WTC11 (cell line): ENCODE data around the gene SENP8. TPM values are rescaled to one million over a fixed set of nuclear protein-coding genes. Genes with fewer than 3 reads are reported as not detected.

ENCODE experiments used
- ATAC-seq: fragments of 200-7000 bp; cut with Tn5 transposase; 2 replicates; pipeline ENCODE4 v1.10.0; 2021; ENCODE audit warnings: mild to moderate bottlenecking, moderate library complexity
- CTCF ChIA-PET: fragments of 300-600 bp; sonication (Branson Sonifier 250); formaldehyde crosslinking; loops from one replicate; lab custom pipeline; 2021; ENCODE audit warnings: antibody characterized with exemption; lab: Charles Lee
- POLR2A ChIA-PET: fragments of 350-600 bp; sonication (Branson Sonifier 250); formaldehyde crosslinking; loops from one replicate; lab custom pipeline; 2021; ENCODE audit warnings: antibody characterized with exemption; lab: Charles Lee
- DNase-seq: peaks from one replicate; pipeline ENCODE4 v3.0.0; 2021; ENCODE audit warnings: low spot score
- H3K27ac Mint-ChIP-seq: 2 replicates; pipeline ENCODE4 v1.8.0; 2021; ENCODE audit warnings: mixed read lengths
- H3K27me3 Mint-ChIP-seq: 2 replicates; pipeline ENCODE4 v1.8.0; 2021; ENCODE audit warnings: low read depth, mild to moderate bottlenecking, moderate library complexity, mixed read lengths
- H3K36me3 Mint-ChIP-seq: 2 replicates; pipeline ENCODE4 v1.8.0; 2021; ENCODE audit warnings: mixed read lengths
- H3K4me1 Mint-ChIP-seq: 2 replicates; pipeline ENCODE4 v1.8.0; 2022; ENCODE audit warnings: mixed read lengths
- H3K4me3 Mint-ChIP-seq: 2 replicates; pipeline ENCODE4 v1.8.0; 2021; ENCODE audit warnings: mild to moderate bottlenecking, moderate library complexity, mixed read lengths
- H3K9me3 Mint-ChIP-seq: 2 replicates; pipeline ENCODE4 v1.8.0; 2021; ENCODE audit warnings: mixed read lengths
- AR ChIP-seq: fragments of 250-450 bp; sonication (Bioruptor Pico); IDR thresholded peaks from 2 replicates; pipeline ENCODE4 v1.9.0; 2021; ENCODE audit warnings: mild to moderate bottlenecking
- CBFB ChIP-seq: sonication (generic); formaldehyde crosslinking; IDR thresholded peaks from 2 replicates; pipeline ENCODE4 v1.8.1; 2022; ENCODE audit warnings: mild to moderate bottlenecking, low read depth, missing genetic modification reagents
- CDX4 ChIP-seq: fragments of 250-450 bp; sonication (Bioruptor Pico); IDR thresholded peaks from 2 replicates; pipeline ENCODE4 v1.9.0; 2021; ENCODE audit warnings: moderate library complexity, mild to moderate bottlenecking, inconsistent platforms, borderline replicate concordance
- E2F5 ChIP-seq: sonication (generic); formaldehyde crosslinking; IDR thresholded peaks from 2 replicates; pipeline ENCODE4 v1.8.1; 2022; ENCODE audit warnings: mild to moderate bottlenecking, moderate library complexity, missing genetic modification reagents
- ESRRA ChIP-seq: sonication (generic); formaldehyde crosslinking; IDR thresholded peaks from 2 replicates; pipeline ENCODE4 v1.8.1; 2022; ENCODE audit warnings: mild to moderate bottlenecking, missing genetic modification reagents, borderline replicate concordance
- GRHL2 ChIP-seq: fragments of 250-450 bp; sonication (Bioruptor Pico); IDR thresholded peaks from 2 replicates; pipeline ENCODE4 v1.8.0; 2022; ENCODE audit warnings: mild to moderate bottlenecking, moderate library complexity; ENCODE audit not compliant: insufficient replicate concordance, severe bottlenecking
- JAZF1 ChIP-seq: fragments of 250-450 bp; sonication (Bioruptor Pico); IDR thresholded peaks from 2 replicates; pipeline ENCODE4 v1.9.0; 2021; ENCODE audit warnings: moderate library complexity, mild to moderate bottlenecking, inconsistent platforms
- MXD4 ChIP-seq: fragments of 250-450 bp; sonication (Bioruptor Pico); IDR thresholded peaks from 2 replicates; pipeline ENCODE4 v1.8.0; 2021; ENCODE audit warnings: mild to moderate bottlenecking, moderate library complexity, borderline replicate concordance
- NFATC4 ChIP-seq: fragments of 250-450 bp; sonication (Bioruptor Pico); IDR thresholded peaks from 2 replicates; pipeline ENCODE4 v1.9.0; 2021; ENCODE audit warnings: mild to moderate bottlenecking
- PREB ChIP-seq: sonication (generic); formaldehyde crosslinking; IDR thresholded peaks from 2 replicates; pipeline ENCODE4 v1.8.1; 2022; ENCODE audit warnings: mild to moderate bottlenecking, missing genetic modification reagents, moderate library complexity, borderline replicate concordance
- TEAD1 ChIP-seq: sonication (generic); formaldehyde crosslinking; IDR thresholded peaks from 2 replicates; pipeline ENCODE4 v1.8.0; 2022; ENCODE audit warnings: mild to moderate bottlenecking, missing genetic modification reagents
- USF1 ChIP-seq: sonication (generic); formaldehyde crosslinking; IDR thresholded peaks from 2 replicates; pipeline ENCODE4 v1.8.0; 2022; ENCODE audit warnings: mild to moderate bottlenecking, missing genetic modification reagents
- ZNF138 ChIP-seq: sonication (generic); formaldehyde crosslinking; conservative IDR thresholded peaks from 2 replicates; pipeline ENCODE4 v1.8.1; 2022; ENCODE audit warnings: mild to moderate bottlenecking, moderate library complexity, missing genetic modification reagents
- ZNF512 ChIP-seq: sonication (generic); formaldehyde crosslinking; IDR thresholded peaks from 2 replicates; pipeline ENCODE4 v1.8.1; 2022; ENCODE audit warnings: missing genetic modification reagents, borderline replicate concordance
- total RNA-seq: library from RNA; stranded (reverse); gene quantifications from 3 replicates; pipeline ENCODE4 v1.2.3, GENCODE V29; 2021
- TF ChIP-seq, protein P1 (sequence below): sonication (generic); formaldehyde crosslinking; IDR thresholded peaks from 2 replicates; pipeline ENCODE4 v1.8.0; 2023; ENCODE audit warnings: mild to moderate bottlenecking, missing genetic modification reagents
- TF ChIP-seq, protein P2 (sequence below): sonication (generic); formaldehyde crosslinking; IDR thresholded peaks from 2 replicates; pipeline ENCODE4 v1.8.1; 2023; ENCODE audit warnings: mild to moderate bottlenecking, missing genetic modification reagents, moderate library complexity
- TF ChIP-seq, protein P3 (sequence below): sonication (generic); formaldehyde crosslinking; conservative IDR thresholded peaks from 2 replicates; pipeline ENCODE4 v1.8.1; 2023; ENCODE audit warnings: mild to moderate bottlenecking, low read depth, missing genetic modification reagents, moderate library complexity

The SENP8 gene
- total RNA-seq, 1 experiment from 2014 or later = 6.3 TPM

- Mint-ChIP-seq H3K9me3 (peaks cover 16% of the 10 kb centered on the region), H3K27ac (no peak overlapping the region), H3K4me1 (no peaks in the 10 kb centered on the region), H3K36me3 (peaks cover 10% of the 10 kb centered on the region)
- CTCF ChIA-PET = interaction anchor here (0.7 to 1.1 kb wide), 4 partner anchors 274 to 317 kb away, joined by 3 to 4 read pairs (median 4); no protein-coding TSS in a partner anchor
- POLR2A ChIA-PET = no interaction called here
- ATAC-seq = no peak
- DNase-seq = no peak
- TF ChIP-seq AR (CRISPR knock-in tag) = no peak
- no peak for TF ChIP-seq PREB (CRISPR knock-in tag)
- TF ChIP-seq E2F5 (CRISPR knock-in tag) = no peak
- TF ChIP-seq, protein P1, sequence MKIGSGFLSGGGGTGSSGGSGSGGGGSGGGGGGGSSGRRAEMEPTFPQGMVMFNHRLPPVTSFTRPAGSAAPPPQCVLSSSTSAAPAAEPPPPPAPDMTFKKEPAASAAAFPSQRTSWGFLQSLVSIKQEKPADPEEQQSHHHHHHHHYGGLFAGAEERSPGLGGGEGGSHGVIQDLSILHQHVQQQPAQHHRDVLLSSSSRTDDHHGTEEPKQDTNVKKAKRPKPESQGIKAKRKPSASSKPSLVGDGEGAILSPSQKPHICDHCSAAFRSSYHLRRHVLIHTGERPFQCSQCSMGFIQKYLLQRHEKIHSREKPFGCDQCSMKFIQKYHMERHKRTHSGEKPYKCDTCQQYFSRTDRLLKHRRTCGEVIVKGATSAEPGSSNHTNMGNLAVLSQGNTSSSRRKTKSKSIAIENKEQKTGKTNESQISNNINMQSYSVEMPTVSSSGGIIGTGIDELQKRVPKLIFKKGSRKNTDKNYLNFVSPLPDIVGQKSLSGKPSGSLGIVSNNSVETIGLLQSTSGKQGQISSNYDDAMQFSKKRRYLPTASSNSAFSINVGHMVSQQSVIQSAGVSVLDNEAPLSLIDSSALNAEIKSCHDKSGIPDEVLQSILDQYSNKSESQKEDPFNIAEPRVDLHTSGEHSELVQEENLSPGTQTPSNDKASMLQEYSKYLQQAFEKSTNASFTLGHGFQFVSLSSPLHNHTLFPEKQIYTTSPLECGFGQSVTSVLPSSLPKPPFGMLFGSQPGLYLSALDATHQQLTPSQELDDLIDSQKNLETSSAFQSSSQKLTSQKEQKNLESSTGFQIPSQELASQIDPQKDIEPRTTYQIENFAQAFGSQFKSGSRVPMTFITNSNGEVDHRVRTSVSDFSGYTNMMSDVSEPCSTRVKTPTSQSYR = no peak
- TF ChIP-seq JAZF1 (CRISPR knock-in tag) = no peak
- TF ChIP-seq, all 79 proteins: peak for 0
- Mint-ChIP-seq H3K27me3 (no peaks in the 10 kb centered on the region; the same call in 1 of the 2 replicates), H3K4me3 (no peak overlapping the region)
Measured at GRCh38 chr15:72092006-72092405, 26.2 kb upstream of the SENP8 start.

- POLR2A ChIA-PET = no interaction called here
- H3K36me3 Mint-ChIP-seq = peaks cover 9% of the 10 kb centered on the region
- DNase-seq (no peak), ATAC-seq (no peak)
- peaks cover 18% of the 10 kb centered on the region for H3K9me3 Mint-ChIP-seq
- TF ChIP-seq NFATC4 (CRISPR knock-in tag) (no peak), GRHL2 (CRISPR knock-in tag) (no peak), MXD4 (CRISPR knock-in tag) (no peak), USF1 (no peak), ESRRA (no peak), TEAD1 (CRISPR knock-in tag) (no peak), ZNF138 (CRISPR knock-in tag) (no peak), CBFB (CRISPR knock-in tag) (no peak), CDX4 (CRISPR knock-in tag) (no peak), PREB (CRISPR knock-in tag) (no peak), ZNF512 (CRISPR knock-in tag) (no peak)
- TF ChIP-seq, protein P2, sequence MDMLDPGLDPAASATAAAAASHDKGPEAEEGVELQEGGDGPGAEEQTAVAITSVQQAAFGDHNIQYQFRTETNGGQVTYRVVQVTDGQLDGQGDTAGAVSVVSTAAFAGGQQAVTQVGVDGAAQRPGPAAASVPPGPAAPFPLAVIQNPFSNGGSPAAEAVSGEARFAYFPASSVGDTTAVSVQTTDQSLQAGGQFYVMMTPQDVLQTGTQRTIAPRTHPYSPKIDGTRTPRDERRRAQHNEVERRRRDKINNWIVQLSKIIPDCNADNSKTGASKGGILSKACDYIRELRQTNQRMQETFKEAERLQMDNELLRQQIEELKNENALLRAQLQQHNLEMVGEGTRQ = no peak
- TF ChIP-seq, protein P3, sequence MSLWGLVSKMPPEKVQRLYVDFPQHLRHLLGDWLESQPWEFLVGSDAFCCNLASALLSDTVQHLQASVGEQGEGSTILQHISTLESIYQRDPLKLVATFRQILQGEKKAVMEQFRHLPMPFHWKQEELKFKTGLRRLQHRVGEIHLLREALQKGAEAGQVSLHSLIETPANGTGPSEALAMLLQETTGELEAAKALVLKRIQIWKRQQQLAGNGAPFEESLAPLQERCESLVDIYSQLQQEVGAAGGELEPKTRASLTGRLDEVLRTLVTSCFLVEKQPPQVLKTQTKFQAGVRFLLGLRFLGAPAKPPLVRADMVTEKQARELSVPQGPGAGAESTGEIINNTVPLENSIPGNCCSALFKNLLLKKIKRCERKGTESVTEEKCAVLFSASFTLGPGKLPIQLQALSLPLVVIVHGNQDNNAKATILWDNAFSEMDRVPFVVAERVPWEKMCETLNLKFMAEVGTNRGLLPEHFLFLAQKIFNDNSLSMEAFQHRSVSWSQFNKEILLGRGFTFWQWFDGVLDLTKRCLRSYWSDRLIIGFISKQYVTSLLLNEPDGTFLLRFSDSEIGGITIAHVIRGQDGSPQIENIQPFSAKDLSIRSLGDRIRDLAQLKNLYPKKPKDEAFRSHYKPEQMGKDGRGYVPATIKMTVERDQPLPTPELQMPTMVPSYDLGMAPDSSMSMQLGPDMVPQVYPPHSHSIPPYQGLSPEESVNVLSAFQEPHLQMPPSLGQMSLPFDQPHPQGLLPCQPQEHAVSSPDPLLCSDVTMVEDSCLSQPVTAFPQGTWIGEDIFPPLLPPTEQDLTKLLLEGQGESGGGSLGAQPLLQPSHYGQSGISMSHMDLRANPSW = no peak
- no peak overlapping the region for H3K4me3 Mint-ChIP-seq
- CTCF ChIA-PET = interaction anchor here (0.6 to 1.1 kb wide), 2 partner anchors 290 to 349 kb away, joined by 3 to 4 read pairs; no protein-coding TSS in a partner anchor
- no peaks in the 10 kb centered on the region for H3K4me1 Mint-ChIP-seq
- H3K27ac Mint-ChIP-seq = no peak overlapping the region
- H3K27me3 Mint-ChIP-seq = no peaks in the 10 kb centered on the region
Measured at GRCh38 chr15:72092691-72093090, 25.5 kb upstream of the SENP8 start.
